Inferior parietal cortex (tissue), 1 donor: ENCODE data around the gene PDSS2.

ENCODE experiments used
- DNase-seq: peaks from one replicate; pipeline ENCODE4 v3.0.0-alpha.2; 2016; ENCODE audit errors: extremely low spot score

The PDSS2 gene

GRCh38 chr6:107271208-107271790 lies 188.1 kb downstream of the PDSS2 start:
- no peak for DNase-seq

- no peak for DNase-seq
Observed at GRCh38 chr6:107267634-107268033, 191.7 kb downstream of the PDSS2 start.

DNA sequence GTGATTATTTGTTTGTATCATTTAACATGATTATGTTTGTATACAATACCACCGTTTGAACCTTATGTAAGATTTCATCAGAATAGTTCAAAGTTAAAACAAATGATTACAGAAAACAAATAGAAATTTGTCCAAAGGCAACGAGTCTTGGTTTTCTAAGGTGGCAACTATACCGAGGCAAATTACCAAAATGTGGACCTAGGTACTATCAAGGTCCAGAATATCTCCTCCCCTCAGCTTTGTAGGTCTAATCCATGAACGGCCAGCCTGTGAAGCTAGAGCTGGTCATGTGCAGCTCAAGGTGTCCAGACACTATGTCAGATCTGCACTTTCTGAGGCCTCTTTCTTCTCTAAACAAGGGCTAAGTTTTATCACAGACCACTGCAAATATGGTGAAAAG lies 192.4 kb downstream of the PDSS2 start:
- DNase-seq = no peak

DNA sequence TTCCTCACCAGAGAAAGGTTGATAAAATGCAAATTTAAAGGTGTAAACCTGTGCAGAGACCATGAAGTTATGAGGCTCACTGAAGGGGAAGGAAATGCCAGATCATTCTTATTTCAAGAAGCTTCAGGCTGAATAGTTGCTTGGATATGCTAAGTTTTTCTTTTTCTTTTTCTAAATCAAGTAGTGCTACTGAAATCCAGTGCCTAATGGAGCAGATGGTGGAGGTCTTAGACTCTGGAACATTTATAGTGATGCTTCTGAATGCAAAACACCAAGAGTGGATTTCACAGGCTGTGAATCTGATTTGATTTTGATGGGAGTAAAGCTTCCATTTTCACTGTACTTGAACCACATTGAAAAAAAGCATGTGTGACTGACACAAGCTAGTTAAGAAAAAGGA lies 192.8 kb downstream of the PDSS2 start:
- DNase-seq = no peak

DNA sequence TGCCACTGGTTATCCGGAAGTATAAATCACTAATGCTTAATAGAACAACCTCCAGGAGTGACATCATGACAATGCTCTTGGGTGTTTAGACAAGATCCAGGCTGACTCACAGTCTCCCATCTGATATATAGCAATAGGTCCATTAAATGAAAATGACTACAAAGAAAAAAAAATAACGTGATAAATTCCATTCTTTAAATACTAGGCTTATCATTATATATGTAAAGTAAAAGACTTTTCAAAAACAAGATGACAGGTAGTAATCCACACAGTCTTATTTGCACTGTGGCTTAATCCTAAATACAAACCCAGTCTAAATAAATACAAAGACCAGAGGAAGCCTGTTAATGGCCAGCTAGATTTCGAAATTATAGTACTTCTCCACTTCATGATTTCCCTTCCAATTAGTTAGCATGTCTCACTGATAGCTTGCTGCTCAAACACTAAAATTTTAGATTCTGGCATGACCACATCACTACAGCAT lies 195.0 kb downstream of the PDSS2 start:
- DNase-seq = no peak

DNA sequence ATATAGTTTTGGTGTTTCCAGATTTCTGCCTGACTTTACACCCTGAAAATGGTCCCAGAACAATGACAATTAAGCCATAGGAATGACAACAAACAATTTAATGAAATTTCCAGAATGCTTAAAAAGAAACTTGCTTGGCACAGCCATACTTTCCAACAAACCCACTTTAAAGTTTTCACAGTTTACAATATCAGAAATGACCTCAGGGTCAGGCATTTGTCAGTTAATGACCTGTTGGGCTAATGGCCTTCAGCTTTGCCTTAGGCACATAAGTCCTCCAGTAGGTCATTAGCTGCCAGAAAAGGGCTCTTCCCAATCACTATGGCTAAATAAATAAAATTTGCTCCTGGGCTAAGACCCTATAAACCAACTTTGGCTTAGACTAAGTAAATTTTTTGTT lies 199.4 kb downstream of the PDSS2 start:
- no peak for DNase-seq

GRCh38 chr6:107248147-107248546 lies 211.2 kb downstream of the PDSS2 start:
- DNase-seq = no peak

- DNase-seq = no peak
Observed at GRCh38 chr6:107246972-107247615, 212.3 kb downstream of the PDSS2 start.

GRCh38 chr6:107246249-107246971 lies 213.0 kb downstream of the PDSS2 start:
- DNase-seq = no peak

- DNase-seq = no peak
Observed at GRCh38 chr6:107244742-107245480, 214.5 kb downstream of the PDSS2 start.

- DNase-seq = no peak
Observed at GRCh38 chr6:107244082-107244741, 215.2 kb downstream of the PDSS2 start.

- no peak for DNase-seq
Observed at GRCh38 chr6:107243471-107243870, 215.9 kb downstream of the PDSS2 start.

- DNase-seq = no peak
Observed at GRCh38 chr6:107237992-107238660, 221.2 kb downstream of the PDSS2 start.

GRCh38 chr6:107235511-107235910 lies 223.9 kb downstream of the PDSS2 start:
- no peak for DNase-seq

DNA sequence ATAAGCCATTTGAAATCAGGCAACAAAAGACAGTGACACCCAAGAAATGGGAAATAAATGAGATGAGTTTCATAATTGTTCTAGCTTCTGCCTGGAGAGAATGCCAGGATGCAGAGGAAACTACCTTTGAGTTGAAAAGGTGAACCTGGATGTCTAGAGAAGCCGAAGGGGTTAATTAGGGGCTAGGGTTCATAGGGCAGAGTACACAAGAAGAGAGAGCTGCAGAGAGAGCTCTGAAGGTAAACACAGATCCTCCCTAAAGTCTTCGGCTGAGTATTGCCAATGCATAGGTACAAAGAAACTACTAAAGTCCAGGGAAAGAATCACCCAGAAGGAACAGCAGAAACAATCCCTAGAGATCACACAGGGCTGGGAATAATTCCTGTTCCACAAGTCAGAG lies 224.4 kb downstream of the PDSS2 start:
- no peak for DNase-seq

DNA sequence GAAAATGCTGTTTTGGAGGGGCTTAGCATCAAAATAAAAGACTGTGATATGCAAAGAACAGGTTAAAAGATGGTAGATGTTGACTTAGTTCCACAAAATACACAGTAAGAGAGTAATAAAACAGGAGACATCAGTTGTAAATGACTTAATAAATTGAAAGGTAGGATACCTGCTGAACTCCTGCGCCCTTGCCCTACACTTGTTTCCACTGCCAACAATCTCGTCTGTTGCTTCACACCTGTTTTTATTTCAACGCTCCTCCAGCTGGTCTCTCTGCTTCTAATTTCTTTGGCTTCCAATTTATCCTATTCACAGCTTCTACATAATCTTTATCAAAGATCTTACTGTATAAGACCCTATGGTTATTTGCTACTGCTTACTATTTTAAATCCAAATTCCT lies 228.1 kb downstream of the PDSS2 start:
- no peak for DNase-seq

DNA sequence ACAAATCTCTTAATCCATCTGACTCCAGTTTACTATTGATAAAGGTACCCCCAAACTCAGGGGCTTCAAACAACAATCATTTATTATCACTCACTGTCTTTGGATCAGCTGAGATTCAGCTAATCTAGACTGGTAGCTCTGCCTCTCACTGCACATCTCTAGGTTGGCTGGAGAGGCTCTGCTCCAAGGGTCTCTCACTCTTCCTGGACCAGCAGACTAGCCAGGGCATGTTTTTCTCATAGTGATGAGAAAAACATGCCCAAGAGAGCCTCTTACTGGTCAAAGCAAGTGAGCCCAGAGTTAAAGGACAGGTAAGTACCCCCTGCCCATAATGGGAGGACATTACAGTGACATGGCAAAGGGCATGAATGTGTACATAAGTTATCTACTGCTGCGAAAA lies 228.9 kb downstream of the PDSS2 start:
- DNase-seq = no peak

DNA sequence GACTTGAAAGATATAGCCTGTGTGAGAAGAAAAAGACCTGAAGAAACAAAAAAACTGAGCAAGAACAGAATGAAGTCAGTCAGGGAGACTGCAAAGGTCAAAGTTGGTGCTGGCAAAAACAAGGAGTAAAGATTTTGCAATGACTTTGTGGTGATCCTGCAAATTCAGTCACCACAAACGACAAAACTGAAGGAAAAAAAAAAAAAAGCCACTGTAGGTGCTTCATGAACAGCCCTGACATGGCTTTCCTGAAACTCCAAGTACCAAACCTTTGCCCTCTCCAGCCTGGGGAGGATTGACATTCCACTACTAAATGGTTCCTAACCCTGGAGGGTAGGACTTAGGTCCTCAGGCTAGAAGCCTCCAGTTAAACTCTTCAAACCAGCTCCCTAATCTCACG lies 229.3 kb downstream of the PDSS2 start:
- DNase-seq = no peak

- no peak for DNase-seq
Observed at GRCh38 chr6:107228754-107229153, 230.6 kb downstream of the PDSS2 start.

DNA sequence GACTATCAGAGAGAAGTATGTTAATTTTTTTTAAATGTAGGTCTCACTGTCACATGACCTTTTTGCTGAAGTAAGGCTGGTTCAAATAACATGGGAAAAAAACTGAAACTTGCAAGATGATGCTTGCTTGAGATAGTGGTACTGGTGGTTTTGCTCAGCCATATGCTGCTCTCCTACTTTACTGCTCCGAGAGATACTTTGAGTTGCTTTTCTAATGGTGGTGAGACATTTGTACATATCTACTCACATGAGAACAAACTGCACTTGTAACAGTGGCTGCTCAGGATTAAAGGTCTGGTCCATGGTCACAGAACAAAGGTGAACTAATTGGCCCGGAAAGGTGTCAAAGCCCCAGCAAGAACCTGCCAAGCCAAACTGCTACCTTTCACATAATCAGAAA lies 237.8 kb downstream of the PDSS2 start:
- no peak for DNase-seq

GRCh38 chr6:107219851-107220250 lies 239.5 kb downstream of the PDSS2 start:
- no peak for DNase-seq
